HAP-1 (cell line): ENCODE results near the gene STAT4.

Experiments
- DNase-seq, 2 experiments: peaks; one replicate each; pipeline ENCODE4 v3.0.0-alpha.2; 2016 to 2020; ENCODE audit warnings: low spot score in 2 of 2
- H3K27me3 ChIP-seq: fragments of 250-450 bp; sonication (Bioruptor Pico); 2 replicates; pipeline ENCODE4 v1.5.1; 2020; ENCODE audit warnings: low read depth, mild to moderate bottlenecking, moderate library complexity
- H3K36me3 ChIP-seq: fragments of 250-450 bp; sonication (Bioruptor Pico); replicated peaks from 2 replicates; pipeline ENCODE4 v1.5.1; 2020; ENCODE audit warnings: mild to moderate bottlenecking
- H3K4me1 ChIP-seq: fragments of 250-450 bp; sonication (Bioruptor Pico); 2 replicates; pipeline ENCODE4 v1.5.1; 2020; ENCODE audit warnings: mild to moderate bottlenecking
- H3K4me3 ChIP-seq: fragments of 250-450 bp; sonication (Bioruptor Pico); 2 replicates; pipeline ENCODE4 v1.5.1; 2020; ENCODE audit warnings: mild to moderate bottlenecking, moderate library complexity
- H3K9me3 ChIP-seq: fragments of 250-450 bp; sonication (Bioruptor Pico); 2 replicates; pipeline ENCODE4 v1.5.1; 2020; ENCODE audit warnings: mild to moderate bottlenecking, moderate library complexity
- in situ Hi-C: fragments of 300-500 bp; cut with MboI; formaldehyde crosslinking; loops from 3 replicates; pipeline ENCODE4 v1.14.3; 2020; ENCODE audit warnings: low sequenced_read_pairs, inconsistent platforms, mixed read lengths

Gene STAT4

DNA sequence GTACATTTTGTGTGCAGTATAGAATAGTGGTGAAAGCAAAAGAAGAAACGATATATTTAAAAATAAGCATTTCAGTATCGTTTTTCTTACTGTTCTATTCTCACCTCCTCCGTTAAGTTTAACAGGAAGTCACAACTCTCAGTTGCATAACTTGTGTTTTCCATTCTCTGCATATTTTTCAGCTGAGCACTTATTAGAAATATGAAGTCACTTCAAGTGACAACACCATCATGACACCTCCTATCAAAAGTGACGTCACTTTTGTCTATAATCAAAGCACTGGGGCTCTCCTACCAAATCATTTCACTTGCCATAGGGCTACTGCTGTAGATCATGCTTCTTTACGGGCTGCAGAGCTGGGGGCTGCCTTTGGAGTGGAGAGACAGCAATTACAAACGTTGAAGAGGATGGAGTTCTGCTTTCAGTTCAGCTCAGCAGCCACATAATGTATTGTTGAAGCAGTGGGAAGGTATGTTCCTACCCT, 36.3 kb downstream of the STAT4 start:
- in situ Hi-C loops, result no loop called here
- Histone ChIP-seq H3K27me3 (peaks cover 15% of the 10 kb centered on the region), H3K4me1 (no peaks in the 10 kb centered on the region), H3K36me3 (no peaks in the 10 kb centered on the region), H3K9me3 (no peaks in the 10 kb centered on the region), H3K4me3 (no peak overlapping the region)
- DNase-seq, result no peak

- Histone ChIP-seq H3K36me3 (no peaks in the 10 kb centered on the region), H3K27me3 (peaks cover 15% of the 10 kb centered on the region), H3K9me3 (no peaks in the 10 kb centered on the region), H3K4me1 (no peaks in the 10 kb centered on the region), H3K4me3 (no peak overlapping the region)
- DNase-seq, result no peak
- in situ Hi-C loops, result no loop called here
Measured at GRCh38 chr2:191113761-191114160, 37.0 kb downstream of the STAT4 start.

- Histone ChIP-seq H3K4me1 (no peaks in the 10 kb centered on the region), H3K4me3 (no peak overlapping the region), H3K27me3 (peaks cover 15% of the 10 kb centered on the region), H3K36me3 (no peaks in the 10 kb centered on the region), H3K9me3 (no peaks in the 10 kb centered on the region)
- in situ Hi-C loops, result no loop called here
- DNase-seq, result no peak
Measured at GRCh38 chr2:191112448-191112901, 38.3 kb downstream of the STAT4 start.

- DNase-seq, result no peak
- in situ Hi-C loops, result no loop called here
- no peaks in the 10 kb centered on the region for H3K9me3 ChIP-seq
Measured at GRCh38 chr2:191109888-191110287, 40.9 kb downstream of the STAT4 start.

GRCh38 chr2:191108331-191108730, 42.5 kb downstream of the STAT4 start:
- H3K36me3 ChIP-seq, result no peaks in the 10 kb centered on the region
- no peaks in the 10 kb centered on the region for H3K9me3 ChIP-seq
- in situ Hi-C loops, result no loop called here
- H3K4me3 ChIP-seq, result no peak overlapping the region
- no peaks in the 10 kb centered on the region for H3K4me1 ChIP-seq
- DNase-seq, result no peak
- H3K27me3 ChIP-seq, result peaks cover 19% of the 10 kb centered on the region

More at GRCh38 chr2:191109888-191110287, 40.9 kb downstream of the STAT4 start:
- Histone ChIP-seq H3K4me3 (no peak overlapping the region), H3K36me3 (no peaks in the 10 kb centered on the region), H3K4me1 (no peaks in the 10 kb centered on the region), H3K27me3 (peaks cover 19% of the 10 kb centered on the region)

- no peak overlapping the region for H3K4me3 ChIP-seq
- H3K4me1 ChIP-seq, result no peaks in the 10 kb centered on the region
- no peak for DNase-seq
- peaks cover 16% of the 10 kb centered on the region for H3K27me3 ChIP-seq
- H3K9me3 ChIP-seq, result no peaks in the 10 kb centered on the region
- in situ Hi-C loops, result no loop called here
- H3K36me3 ChIP-seq, result no peaks in the 10 kb centered on the region
Measured at GRCh38 chr2:191105082-191105481, 45.7 kb downstream of the STAT4 start.

GRCh38 chr2:191103774-191104173, 47.0 kb downstream of the STAT4 start:
- H3K27me3 ChIP-seq, result peaks cover 16% of the 10 kb centered on the region
- H3K4me3 ChIP-seq, result no peak overlapping the region
- no peak for DNase-seq
- H3K9me3 ChIP-seq, result no peaks in the 10 kb centered on the region
- in situ Hi-C loops, result no loop called here
- H3K4me1 ChIP-seq, result no peaks in the 10 kb centered on the region
- H3K36me3 ChIP-seq, result no peaks in the 10 kb centered on the region

DNA sequence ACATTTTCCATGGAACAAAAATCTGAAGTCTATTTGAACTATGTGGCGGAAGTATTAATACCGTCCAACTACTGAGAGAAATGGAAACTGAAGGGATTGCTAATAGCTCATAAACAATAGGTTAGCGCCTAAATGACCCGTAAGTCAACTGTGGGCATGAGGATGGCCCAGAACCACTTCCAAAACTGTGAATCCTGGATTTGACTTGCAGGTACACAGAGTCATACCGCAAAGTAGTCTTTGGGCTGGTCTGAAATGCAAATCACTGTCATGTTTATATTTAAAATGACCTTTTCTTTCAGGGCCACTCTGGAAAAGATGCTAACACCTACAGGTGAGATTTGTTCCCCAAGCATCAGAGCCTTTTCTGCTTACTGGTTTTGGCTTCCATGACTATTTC, 50.6 kb downstream of the STAT4 start:
- Histone ChIP-seq H3K27me3 (peaks cover 13% of the 10 kb centered on the region), H3K9me3 (no peaks in the 10 kb centered on the region), H3K4me3 (no peak overlapping the region), H3K36me3 (no peaks in the 10 kb centered on the region), H3K4me1 (no peaks in the 10 kb centered on the region)
- in situ Hi-C loops, result no loop called here
- DNase-seq, result no peak

DNA sequence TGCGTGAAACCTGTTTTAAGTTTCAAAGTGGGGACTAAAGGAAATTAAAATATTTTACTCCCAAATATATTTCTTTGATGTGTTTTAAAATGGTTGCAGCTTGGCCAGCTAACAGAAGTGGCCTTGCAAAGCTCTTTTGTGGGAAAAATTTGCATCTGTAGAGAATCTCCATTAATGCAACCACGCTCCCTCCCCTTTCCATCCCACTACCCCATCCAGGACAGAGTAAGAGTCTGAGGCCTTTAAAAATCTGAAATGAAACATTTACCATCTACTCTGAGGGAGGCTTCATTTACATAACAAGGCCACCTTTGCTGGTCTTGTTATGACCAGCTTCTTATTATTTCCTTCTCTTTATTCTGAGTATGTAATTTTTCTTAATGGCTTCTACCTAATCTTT, 63.5 kb downstream of the STAT4 start:
- no peak overlapping the region for H3K4me3 ChIP-seq
- in situ Hi-C loops, result no loop called here

GRCh38 chr2:191086706-191087105, 64.1 kb downstream of the STAT4 start:
- Histone ChIP-seq H3K4me3 (no peak overlapping the region), H3K36me3 (no peaks in the 10 kb centered on the region), H3K27me3 (peaks cover 14% of the 10 kb centered on the region), H3K4me1 (peaks cover 16% of the 10 kb centered on the region), H3K9me3 (no peaks in the 10 kb centered on the region)
- peak; percentile 12 to 45 for DNase-seq
- in situ Hi-C loops, result no loop called here

More for the DNA sequence above, 63.5 kb downstream of the STAT4 start:
- Histone ChIP-seq H3K9me3 (no peaks in the 10 kb centered on the region), H3K27me3 (peaks cover 14% of the 10 kb centered on the region), H3K36me3 (no peaks in the 10 kb centered on the region), H3K4me1 (peaks cover 16% of the 10 kb centered on the region)
- peak; percentile 80 to 97 for DNase-seq

DNA sequence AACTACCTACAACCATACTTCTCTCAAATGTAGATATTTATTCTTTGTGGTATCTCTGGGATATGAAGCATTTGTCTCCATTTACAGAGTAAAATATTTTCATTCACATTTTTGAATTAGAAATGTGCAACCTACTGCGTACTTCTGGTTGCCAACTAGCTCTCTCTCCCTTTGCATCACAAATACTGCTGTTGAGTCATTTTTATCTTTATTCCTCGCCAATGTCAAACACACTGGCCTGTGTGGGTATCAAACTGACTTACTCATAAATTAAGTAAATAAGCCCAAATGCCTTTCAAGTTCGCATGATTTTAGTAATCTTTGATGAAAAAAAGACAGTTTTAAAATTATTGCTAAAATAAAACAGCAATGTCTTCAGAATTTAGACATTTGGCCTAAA, 67.3 kb downstream of the STAT4 start:
- Histone ChIP-seq H3K27me3 (peaks cover 2% of the 10 kb centered on the region; the same call in 1 of the 2 replicates), H3K4me1 (peaks cover 16% of the 10 kb centered on the region), H3K36me3 (no peaks in the 10 kb centered on the region), H3K4me3 (no peak overlapping the region), H3K9me3 (no peaks in the 10 kb centered on the region)
- DNase-seq, result no peak
- in situ Hi-C loops, result no loop called here

DNA sequence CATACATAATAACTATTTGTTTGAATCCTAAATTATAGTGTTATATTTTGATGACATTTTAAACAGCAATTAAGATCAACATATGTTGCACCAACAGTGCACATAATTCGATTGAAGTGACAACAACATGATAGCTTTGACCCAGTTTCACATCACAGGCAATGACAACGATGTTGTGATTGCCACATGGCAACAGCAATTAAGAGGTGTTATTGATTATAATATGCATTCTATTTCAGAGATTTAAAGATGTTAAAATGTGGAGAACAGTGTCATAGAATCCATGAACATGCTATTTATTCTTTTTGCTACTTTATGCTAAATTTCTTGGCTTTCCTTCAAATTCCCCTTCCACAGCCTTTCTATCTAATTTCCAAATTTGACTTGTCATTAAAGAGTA, 68.5 kb downstream of the STAT4 start:
- H3K4me3 ChIP-seq, result no peak overlapping the region
- H3K27me3 ChIP-seq, result peaks cover 3% of the 10 kb centered on the region; the same call in 1 of the 2 replicates
- H3K4me1 ChIP-seq, result peaks cover 9% of the 10 kb centered on the region
- no peaks in the 10 kb centered on the region for H3K36me3 ChIP-seq
- H3K9me3 ChIP-seq, result no peaks in the 10 kb centered on the region
- no peak for DNase-seq
- in situ Hi-C loops, result no loop called here

GRCh38 chr2:191081411-191082155, 69.2 kb downstream of the STAT4 start:
- in situ Hi-C loops, result no loop called here
- H3K9me3 ChIP-seq, result no peaks in the 10 kb centered on the region
- H3K4me3 ChIP-seq, result no peak overlapping the region
- peaks cover 3% of the 10 kb centered on the region for H3K4me1 ChIP-seq
- H3K36me3 ChIP-seq, result no peaks in the 10 kb centered on the region
- DNase-seq, result no peak
- peaks cover 3% of the 10 kb centered on the region; the same call in 1 of the 2 replicates for H3K27me3 ChIP-seq

DNA sequence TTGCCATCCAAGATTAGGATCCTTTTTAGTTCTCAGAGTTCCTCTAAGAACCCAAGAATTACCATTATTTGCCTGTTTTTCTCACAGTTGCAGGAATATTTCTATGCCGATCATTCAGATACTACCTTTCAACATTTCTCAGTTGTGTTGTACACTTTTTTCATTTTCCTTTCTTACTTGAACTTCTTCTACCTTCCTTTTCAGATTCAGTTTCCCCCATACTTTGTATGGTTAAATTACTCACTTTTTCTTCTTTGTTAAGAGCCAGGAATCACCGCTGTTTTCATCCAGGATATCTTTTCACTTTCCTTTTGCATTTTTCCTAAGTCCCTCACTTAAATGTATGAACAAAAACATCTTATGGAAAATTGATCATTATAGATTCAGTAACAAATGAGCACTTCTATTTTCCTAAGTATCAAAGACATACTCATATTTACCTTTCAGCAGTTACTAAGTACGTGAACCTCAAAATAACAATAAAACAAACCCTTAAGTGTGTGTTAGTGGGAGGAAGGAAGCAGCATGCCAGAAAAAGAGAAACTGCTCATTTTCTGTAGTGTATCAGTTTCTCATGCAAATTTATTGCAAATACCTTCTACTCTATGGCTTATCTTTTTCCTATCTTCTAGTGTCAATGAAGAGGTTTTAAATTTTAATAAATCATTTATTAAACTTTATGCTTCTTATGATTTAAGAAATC, 72.5 kb downstream of the STAT4 start:
- H3K9me3 ChIP-seq, result no peaks in the 10 kb centered on the region
- H3K27me3 ChIP-seq, result peaks cover 10% of the 10 kb centered on the region
- no peaks in the 10 kb centered on the region for H3K36me3 ChIP-seq
- in situ Hi-C loops, result no loop called here
- H3K4me3 ChIP-seq, result no peak overlapping the region
- DNase-seq, result no peak
- no peaks in the 10 kb centered on the region for H3K4me1 ChIP-seq
